Tracheal epithelial cell (primary cell): ENCODE data around the gene TRPV2. TPM values are rescaled to one million over a fixed set of nuclear protein-coding genes. Genes with fewer than 3 reads are reported as not detected.

Experiments
- total RNA-seq: library from RNA; depleted of rRNA; stranded (reverse); fragments of >200 nt; gene quantifications from 2 replicates; pipeline ENCODE4 v1.2.1, GENCODE V29; 2014

The TRPV2 gene, protein sequence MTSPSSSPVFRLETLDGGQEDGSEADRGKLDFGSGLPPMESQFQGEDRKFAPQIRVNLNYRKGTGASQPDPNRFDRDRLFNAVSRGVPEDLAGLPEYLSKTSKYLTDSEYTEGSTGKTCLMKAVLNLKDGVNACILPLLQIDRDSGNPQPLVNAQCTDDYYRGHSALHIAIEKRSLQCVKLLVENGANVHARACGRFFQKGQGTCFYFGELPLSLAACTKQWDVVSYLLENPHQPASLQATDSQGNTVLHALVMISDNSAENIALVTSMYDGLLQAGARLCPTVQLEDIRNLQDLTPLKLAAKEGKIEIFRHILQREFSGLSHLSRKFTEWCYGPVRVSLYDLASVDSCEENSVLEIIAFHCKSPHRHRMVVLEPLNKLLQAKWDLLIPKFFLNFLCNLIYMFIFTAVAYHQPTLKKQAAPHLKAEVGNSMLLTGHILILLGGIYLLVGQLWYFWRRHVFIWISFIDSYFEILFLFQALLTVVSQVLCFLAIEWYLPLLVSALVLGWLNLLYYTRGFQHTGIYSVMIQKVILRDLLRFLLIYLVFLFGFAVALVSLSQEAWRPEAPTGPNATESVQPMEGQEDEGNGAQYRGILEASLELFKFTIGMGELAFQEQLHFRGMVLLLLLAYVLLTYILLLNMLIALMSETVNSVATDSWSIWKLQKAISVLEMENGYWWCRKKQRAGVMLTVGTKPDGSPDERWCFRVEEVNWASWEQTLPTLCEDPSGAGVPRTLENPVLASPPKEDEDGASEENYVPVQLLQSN
- total RNA-seq, result 1.2 TPM in 1 of 2 replicates, not detected in the other

DNA sequence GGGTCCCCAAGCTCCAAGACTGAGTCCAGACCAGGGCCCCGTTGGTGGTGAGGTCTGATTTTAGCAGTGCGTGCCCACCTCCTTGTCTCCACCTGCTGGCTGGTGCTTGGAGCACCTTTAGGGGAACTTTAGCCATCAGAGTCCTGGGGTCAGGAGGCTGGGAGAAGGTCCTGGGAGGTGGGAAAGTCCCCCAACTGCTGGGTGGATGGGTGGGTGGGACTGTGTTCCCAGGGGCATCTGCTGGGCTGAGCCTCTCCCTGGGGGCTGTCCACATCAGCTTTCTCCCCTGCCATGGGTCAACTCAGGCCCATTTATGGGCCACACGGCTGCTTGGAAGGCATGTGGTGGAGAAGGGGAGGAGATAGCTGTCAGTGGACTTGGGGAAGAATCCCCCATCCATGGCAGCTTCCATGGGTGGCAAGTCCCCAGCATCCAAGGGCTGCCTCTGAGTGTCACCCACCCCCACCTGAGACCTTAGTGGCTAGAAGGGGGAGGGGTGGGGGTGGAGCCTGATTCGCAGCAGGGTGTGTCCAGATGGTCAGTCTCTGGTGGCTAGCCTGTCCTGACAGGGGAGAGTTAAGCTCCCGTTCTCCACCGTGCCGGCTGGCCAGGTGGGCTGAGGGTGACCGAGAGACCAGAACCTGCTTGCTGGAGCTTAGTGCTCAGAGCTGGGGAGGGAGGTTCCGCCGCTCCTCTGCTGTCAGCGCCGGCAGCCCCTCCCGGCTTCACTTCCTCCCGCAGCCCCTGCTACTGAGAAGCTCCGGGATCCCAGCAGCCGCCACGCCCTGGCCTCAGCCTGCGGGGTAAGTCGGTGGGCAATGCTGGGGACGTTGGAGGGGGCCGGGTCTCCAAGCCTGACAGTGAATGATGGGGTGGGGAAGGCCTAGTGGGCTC, at the start of gene TRPV2:
Gene TRPV2 (plus strand): TSS at position 541 of the 894 bp plus-strand sequence. CDS start 2,098 bp downstream, outside the sequence.

DNA sequence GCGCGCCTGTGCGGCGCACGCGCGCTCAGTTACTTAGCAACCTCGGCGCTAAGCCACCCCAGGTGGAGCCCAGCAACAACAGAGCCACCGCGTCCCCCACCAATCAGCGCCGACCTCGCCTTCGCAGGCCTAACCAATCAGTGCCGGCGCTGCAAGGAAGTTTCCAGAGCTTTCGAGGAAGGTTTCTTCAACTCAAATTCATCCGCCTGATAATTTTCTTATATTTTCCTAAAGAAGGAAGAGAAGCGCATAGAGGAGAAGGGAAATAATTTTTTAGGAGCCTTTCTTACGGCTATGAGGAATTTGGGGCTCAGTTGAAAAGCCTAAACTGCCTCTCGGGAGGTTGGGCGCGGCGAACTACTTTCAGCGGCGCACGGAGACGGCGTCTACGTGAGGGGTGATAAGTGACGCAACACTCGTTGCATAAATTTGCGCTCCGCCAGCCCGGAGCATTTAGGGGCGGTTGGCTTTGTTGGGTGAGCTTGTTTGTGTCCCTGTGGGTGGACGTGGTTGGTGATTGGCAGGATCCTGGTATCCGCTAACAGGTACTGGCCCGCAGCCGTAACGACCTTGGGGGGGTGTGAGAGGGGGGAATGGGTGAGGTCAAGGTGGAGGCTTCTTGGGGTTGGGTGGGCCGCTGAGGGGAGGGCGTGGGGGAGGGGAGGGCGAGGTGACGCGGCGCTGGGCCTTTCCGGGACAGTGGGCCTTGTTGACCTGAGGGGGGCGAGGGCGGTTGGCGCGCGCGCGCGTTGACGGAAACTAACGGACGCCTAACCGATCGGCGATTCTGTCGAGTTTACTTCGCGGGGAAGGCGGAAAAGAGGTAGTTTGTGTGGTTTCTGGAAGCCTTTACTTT, 34.5 kb upstream of the TRPV2 start, which contains the start of gene UBB:
Gene UBB (plus strand): TSS at position 452 of the 856 bp plus-strand sequence. CDS start 817 bp downstream, outside the sequence.

Other genes starting within 250 kb of the TRPV2 start
- 41.7 and 56.9 TPM in 2 replicates for gene NCOR1, start 200.0 kb upstream of the TRPV2 start, total RNA-seq
- 13.7 and 23.2 TPM in 2 replicates for gene PIGL, start 198.4 kb upstream of the TRPV2 start, total RNA-seq
- 15.4 and 18.8 TPM in 2 replicates for gene CENPV, start 62.1 kb upstream of the TRPV2 start, total RNA-seq
- 939 and 1,454 TPM in 2 replicates for gene UBB, start 34.5 kb upstream of the TRPV2 start, total RNA-seq
- gene LRRC75A, start 76.6 kb downstream of the TRPV2 start, total RNA-seq, result under 0.01 TPM in 1 of 2 replicates, not detected in the other
- gene ZNF287, start 153.6 kb downstream of the TRPV2 start, total RNA-seq, result 1.3 and 1.4 TPM in 2 replicates
- gene ZNF624, start 238.3 kb downstream of the TRPV2 start, total RNA-seq, result 4.6 and 6.0 TPM in 2 replicates